Left cardiac atrium (tissue), 4 donors: ENCODE results near the gene KRTAP29-1. TPM values are rescaled to one million over a fixed set of nuclear protein-coding genes. Genes with fewer than 3 reads are reported as not detected.
"Not testable (repeated sequence)": the region's sequence is repeated elsewhere in the genome, so short reads cannot be mapped to it uniquely, and the experiment has no call there.

Experiments used
- ATAC-seq, 2 donors: fragments of 200-7000 bp; cut with Tn5 transposase; one replicate each; pipeline ENCODE4 v1.9.1; 2020; ENCODE audit warnings: mild to moderate bottlenecking in 2 of 2, moderate library complexity in 2 of 2
- DNase-seq: peaks from one replicate; pipeline ENCODE4 v3.0.0-alpha.2; 2020
- intact Hi-C, 2 donors: fragments of 100-400 bp; cut with DNase I; formaldehyde crosslinking; loops; one replicate each; pipeline versions ENCODE4 v1.14.1 to v1.15.1; 2022 to 2023
- total RNA-seq, 2 donors: library from RNA; stranded (reverse); fragmentation: NEBNext Ultra II Directional; extraction: Animal tissue kit (Norgen Biotek cat#: 25700); gene quantifications; one replicate each; pipeline ENCODE4 v1.2.1, GENCODE V29; 2021
- donor health status: DM: no; HTN: yes; CAD: no.
- donor health status: DM: no; HTN: yes; CAD: no; lungs with severe emphysema.
- donor health status: DM: yes; HTN: yes; CAD: no.
- donor health status: Dilated cardiomyopathy.

The KRTAP29-1 gene
- total RNA-seq, 2 donors from 2014 or later = not detected

DNA sequence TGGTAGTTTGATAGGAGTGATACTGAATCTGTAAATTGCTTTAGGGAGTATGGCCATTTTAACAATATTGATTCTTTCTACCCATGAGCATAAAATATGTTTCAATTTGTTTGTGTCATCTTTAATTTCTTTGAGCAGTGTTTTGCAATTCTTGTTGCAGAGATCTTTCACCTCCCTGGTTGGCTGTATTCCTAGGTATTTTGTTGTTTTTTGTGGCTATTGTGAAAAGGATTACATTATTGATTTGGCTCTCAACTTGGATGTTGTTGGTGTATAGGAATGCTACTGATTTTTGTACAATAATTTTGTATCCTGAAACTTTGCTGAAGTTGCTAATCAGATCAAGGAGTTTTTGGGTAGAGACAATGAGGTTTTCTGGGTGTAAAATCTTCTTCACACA lies 44.2 kb downstream of the KRTAP29-1 start:
- no peak for DNase-seq
- intact Hi-C loops = no loop called here
- ATAC-seq = no peak

DNA sequence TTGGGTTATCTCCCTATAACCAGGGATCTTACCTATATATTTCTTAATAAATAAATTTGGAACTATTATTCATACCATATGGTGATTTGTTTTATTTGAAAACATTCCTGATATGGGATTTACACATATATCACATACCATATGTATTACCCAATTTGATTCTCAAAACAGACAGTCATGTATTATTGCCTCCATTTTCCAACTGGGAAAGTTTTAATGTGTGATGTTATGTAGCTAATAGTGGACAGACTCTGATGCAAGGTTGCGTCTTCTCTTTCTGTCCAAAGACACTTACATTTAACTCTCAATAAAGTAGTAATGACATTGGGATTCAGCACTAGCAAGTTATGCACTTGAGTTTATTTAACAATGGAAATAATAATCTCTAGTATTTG lies 46.4 kb downstream of the KRTAP29-1 start:
- DNase-seq = no peak
- ATAC-seq = no peak
- intact Hi-C loops = no loop called here

DNA sequence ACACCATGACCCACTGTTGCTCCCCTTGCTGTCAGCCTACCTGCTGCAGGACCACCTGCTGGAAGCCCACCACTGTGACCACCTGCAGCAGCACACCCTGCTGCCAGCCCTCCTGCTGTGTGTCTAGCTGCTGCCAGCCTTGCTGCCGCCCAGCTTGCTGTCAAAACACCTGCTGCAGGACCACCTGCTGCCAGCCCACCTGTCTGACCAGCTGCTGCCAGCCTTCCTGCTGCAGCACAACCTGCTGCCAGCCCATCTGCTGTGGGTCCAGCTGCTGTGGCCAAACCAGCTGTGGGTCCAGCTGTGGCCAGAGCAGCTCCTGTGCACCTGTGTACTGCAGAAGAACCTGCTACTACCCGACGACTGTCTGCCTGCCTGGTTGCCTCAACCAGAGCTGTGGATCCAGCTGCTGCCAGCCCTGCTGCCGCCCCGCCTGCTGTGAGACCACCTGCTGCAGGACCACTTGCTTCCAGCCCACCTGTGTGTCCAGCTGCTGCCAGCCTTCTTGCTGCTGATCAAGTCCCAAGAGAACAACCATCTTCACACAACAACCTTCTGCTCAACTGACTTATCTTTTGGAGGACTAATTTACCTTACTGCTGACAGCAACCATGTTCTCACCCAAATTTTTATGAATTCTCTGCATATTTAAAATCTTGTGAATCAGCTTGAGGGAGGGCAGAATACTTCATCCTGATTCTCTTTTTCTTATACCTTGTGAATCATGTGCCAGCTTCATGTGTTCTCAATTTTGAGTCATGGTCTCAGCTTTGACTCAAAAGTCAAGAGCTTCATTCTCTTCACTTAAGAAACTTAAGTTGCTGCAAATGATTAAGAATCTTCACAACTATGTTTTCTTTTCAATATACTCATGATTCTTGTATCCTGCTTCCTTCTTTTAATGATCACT lies 47.0 kb downstream of the KRTAP29-1 start, which contains the start of gene KRTAP9-9:
KRTAP9-9 (plus strand) TSS at position 4 of the 910 bp plus-strand sequence.
- intact Hi-C loops, ATAC-seq, DNase-seq: not testable (repeated sequence)

DNA sequence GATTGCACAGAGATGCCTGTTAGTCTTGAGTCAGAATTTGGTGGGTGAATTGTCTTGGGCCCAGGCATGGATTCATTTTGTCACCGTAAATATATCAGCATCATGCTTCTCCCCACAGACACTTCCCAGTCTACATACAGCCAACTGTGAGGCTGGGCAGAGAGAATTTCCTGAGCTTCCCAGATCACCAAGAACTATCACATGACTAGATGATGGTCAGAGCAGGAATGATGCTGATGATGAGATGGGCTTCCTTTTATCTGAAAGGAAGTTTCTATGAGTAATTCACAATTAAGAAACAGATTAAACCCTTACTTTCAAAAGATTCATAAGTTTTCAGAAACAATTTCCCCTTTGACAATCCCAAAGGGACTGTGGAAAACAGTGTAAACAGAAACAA lies 47.8 kb downstream of the KRTAP29-1 start:
- DNase-seq = no peak
- intact Hi-C loops = no loop called here

More for the DNA sequence above, 47.8 kb downstream of the KRTAP29-1 start:
- ATAC-seq = no peak

Other genes with a start within 250 kb of the KRTAP29-1 start
- gene KRTAP2-2, start 247.6 kb downstream of the KRTAP29-1 start, total RNA-seq = not detected
- not detected for gene KRTAP2-3, start 242.7 kb downstream of the KRTAP29-1 start, total RNA-seq
- gene KRTAP2-4, start 237.0 kb downstream of the KRTAP29-1 start, total RNA-seq = not detected
- not detected for gene KRTAP4-7, start 218.7 kb downstream of the KRTAP29-1 start, total RNA-seq
- gene KRTAP4-8, start 204.7 kb downstream of the KRTAP29-1 start, total RNA-seq = not detected
- gene KRTAP4-16, start 200.6 kb downstream of the KRTAP29-1 start, total RNA-seq = not detected
- not detected for gene KRTAP4-9, start 197.5 kb downstream of the KRTAP29-1 start, total RNA-seq
- gene KRTAP4-11, start 184.5 kb downstream of the KRTAP29-1 start, total RNA-seq = not detected
- not detected for gene KRTAP4-12, start 178.7 kb downstream of the KRTAP29-1 start, total RNA-seq
- not detected for gene KRTAP4-6, start 162.3 kb downstream of the KRTAP29-1 start, total RNA-seq
- not detected for gene KRTAP4-5, start 153.0 kb downstream of the KRTAP29-1 start, total RNA-seq
- not detected for gene KRTAP4-4, start 142.1 kb downstream of the KRTAP29-1 start, total RNA-seq
- gene KRTAP4-3, start 134.6 kb downstream of the KRTAP29-1 start, total RNA-seq = not detected
- gene KRTAP4-2, start 124.6 kb downstream of the KRTAP29-1 start, total RNA-seq = not detected
- gene KRTAP4-1, start 117.9 kb downstream of the KRTAP29-1 start, total RNA-seq = not detected
- not detected for gene KRTAP9-1, start 113.0 kb downstream of the KRTAP29-1 start, total RNA-seq
- not detected for gene KRTAP9-2, start 76.2 kb downstream of the KRTAP29-1 start, total RNA-seq
- gene KRTAP9-3, start 70.4 kb downstream of the KRTAP29-1 start, total RNA-seq = not detected
- not detected for gene KRTAP9-8, start 64.9 kb downstream of the KRTAP29-1 start, total RNA-seq
- not detected for gene KRTAP9-4, start 53.2 kb downstream of the KRTAP29-1 start, total RNA-seq
- not detected for gene KRTAP9-9, start 47.5 kb downstream of the KRTAP29-1 start, total RNA-seq
- not detected for gene KRTAP9-6, start 37.5 kb downstream of the KRTAP29-1 start, total RNA-seq
- not detected for gene KRTAP9-7, start 27.2 kb downstream of the KRTAP29-1 start, total RNA-seq
- gene KRTAP16-1, start 6.5 kb upstream of the KRTAP29-1 start, total RNA-seq = not detected
- gene KRTAP17-1, start 12.9 kb upstream of the KRTAP29-1 start, total RNA-seq = not detected
- gene KRT33A, start 48.0 kb upstream of the KRTAP29-1 start, total RNA-seq = not detected
- not detected for gene KRT33B, start 67.0 kb upstream of the KRTAP29-1 start, total RNA-seq
- not detected for gene KRT34, start 79.5 kb upstream of the KRTAP29-1 start, total RNA-seq
- gene KRT31, start 94.8 kb upstream of the KRTAP29-1 start, total RNA-seq = not detected
- gene KRT37, start 121.7 kb upstream of the KRTAP29-1 start, total RNA-seq = not detected
- gene KRT38, start 138.1 kb upstream of the KRTAP29-1 start, total RNA-seq = not detected
- gene KRT32, start 164.5 kb upstream of the KRTAP29-1 start, total RNA-seq = not detected
- not detected for gene KRT35, start 178.3 kb upstream of the KRTAP29-1 start, total RNA-seq
- not detected for gene KRT36, start 187.1 kb upstream of the KRTAP29-1 start, total RNA-seq
- not detected for gene KRT13, start 202.8 kb upstream of the KRTAP29-1 start, total RNA-seq
- under 1 TPM; 0.24 to 0.37 TPM for gene KRT15, start 216.0 kb upstream of the KRTAP29-1 start, total RNA-seq
- gene KRT19, start 225.5 kb upstream of the KRTAP29-1 start, total RNA-seq = 10 to 100 TPM; 13.7 to 21.0 TPM